DND-41 (cell line): ENCODE data around the gene MZT2A.
"Not testable (repeated sequence)": the region's sequence is repeated elsewhere in the genome, so short reads cannot be mapped to it uniquely, and the experiment has no call there.

ENCODE experiments used
- ATAC-seq: fragments of 200-7000 bp; cut with Tn5 transposase; 3 replicates; pipeline ENCODE4 v1.9.1; 2021; ENCODE audit warnings: low read depth; ENCODE audit not compliant: insufficient read depth
- DNase-seq: peaks from one replicate; pipeline ENCODE4 v3.0.0-alpha.2; 2020
- H2AFZ ChIP-seq: 2 replicates; pipeline ENCODE4 v1.6.0; 2012; ENCODE audit warnings: low read depth, low read length
- H3K27ac ChIP-seq: 2 replicates; pipeline ENCODE4 v1.5.1; 2012; ENCODE audit warnings: low read length, inconsistent platforms
- H3K27me3 ChIP-seq: fragments of 200-600 bp; sonication (generic); 2 replicates; pipeline ENCODE4 v1.6.0; 2012; ENCODE audit warnings: low read length, mild to moderate bottlenecking, inconsistent platforms; ENCODE audit not compliant: insufficient read depth, poor library complexity
- H3K36me3 ChIP-seq: 2 replicates; pipeline ENCODE4 v1.5.1; 2012; ENCODE audit warnings: low read length, inconsistent platforms; ENCODE audit not compliant: insufficient read depth
- H3K4me1 ChIP-seq: 2 replicates; pipeline ENCODE4 v1.5.1; 2012; ENCODE audit warnings: mild to moderate bottlenecking, low read length; ENCODE audit not compliant: insufficient read depth
- H3K4me2 ChIP-seq: 2 replicates; pipeline ENCODE4 v1.6.0; 2012; ENCODE audit warnings: mild to moderate bottlenecking, moderate library complexity, low read length, inconsistent platforms; ENCODE audit not compliant: insufficient read depth
- H3K4me3 ChIP-seq, 2 experiments: fragments of 200-600 bp in 1 of 2; shearing (Covaris generic) in 1 of 2; 2 replicates each; pipeline ENCODE4 v1.5.1; 2012 to 2016; ENCODE audit warnings: inconsistent platforms in 2 of 2, low read length in 2 of 2, mild to moderate bottlenecking in 2 of 2, low read depth in 1 of 2, moderate library complexity in 1 of 2
- H3K79me2 ChIP-seq: 2 replicates; pipeline ENCODE4 v1.6.0; 2012; ENCODE audit warnings: low read length, inconsistent platforms; ENCODE audit not compliant: insufficient read depth
- H3K9ac ChIP-seq: 2 replicates; pipeline ENCODE4 v1.6.0; 2012; ENCODE audit warnings: low read depth, mild to moderate bottlenecking, inconsistent platforms, low read length, moderate library complexity
- H3K9me3 ChIP-seq: 2 replicates; pipeline ENCODE4 v1.5.1; 2012; ENCODE audit warnings: low read length, moderate library complexity, mild to moderate bottlenecking, inconsistent platforms; ENCODE audit not compliant: insufficient read depth, severe bottlenecking
- H4K20me1 ChIP-seq: 2 replicates; pipeline ENCODE4 v1.6.0; 2012; ENCODE audit warnings: low read length; ENCODE audit not compliant: insufficient read depth
- EZH2 ChIP-seq: IDR thresholded peaks from 3 replicates; pipeline ENCODE4 v1.6.1; 2012; ENCODE audit warnings: borderline replicate concordance, low read depth, mild to moderate bottlenecking, moderate library complexity, low read length, inconsistent platforms; ENCODE audit not compliant: severe bottlenecking
- TF ChIP-seq, protein P1 (sequence below): IDR thresholded peaks from 2 replicates; pipeline ENCODE4 v1.5.1; 2012; ENCODE audit warnings: borderline replicate concordance, low read length, moderate library complexity, mild to moderate bottlenecking; ENCODE audit not compliant: poor library complexity, severe bottlenecking; ENCODE audit errors: extremely low read depth

The MZT2A gene

DNA sequence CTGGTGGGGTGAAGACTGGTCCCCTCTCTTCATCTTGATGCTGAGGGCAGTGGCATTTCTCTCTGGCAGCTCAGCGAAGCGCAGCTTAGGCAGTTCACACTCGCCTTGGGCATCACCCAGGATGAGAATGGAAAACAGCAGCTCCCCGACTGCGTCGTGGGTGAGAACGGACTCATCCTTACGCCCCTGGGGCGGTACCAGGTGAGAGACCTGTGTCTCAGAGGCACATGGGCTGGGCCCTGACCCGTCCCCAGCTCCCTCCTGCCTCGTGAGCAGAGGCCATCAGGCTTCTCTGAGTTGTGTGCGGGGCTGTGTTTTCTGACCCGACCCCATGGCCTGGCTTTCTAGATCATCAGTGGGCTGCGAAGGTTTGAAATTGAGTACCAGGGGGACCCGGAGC, 27.3 kb upstream of the MZT2A start:
- Histone ChIP-seq H2AFZ (no peak overlapping the region), H3K27me3 (no peaks in the 10 kb centered on the region), H3K4me3 (no peak overlapping the region), H3K36me3 (peaks cover 46% of the 10 kb centered on the region), H3K9me3 (no peaks in the 10 kb centered on the region), H3K4me2 (no peak overlapping the region), H4K20me1 (peaks cover 3% of the 10 kb centered on the region), H3K27ac (no peak overlapping the region), H3K9ac (no peak overlapping the region), H3K4me1 (no peaks in the 10 kb centered on the region), H3K79me2 (no peaks in the 10 kb centered on the region)
- DNase-seq, result no peak
- no peak for ATAC-seq
- TF ChIP-seq, protein P1, sequence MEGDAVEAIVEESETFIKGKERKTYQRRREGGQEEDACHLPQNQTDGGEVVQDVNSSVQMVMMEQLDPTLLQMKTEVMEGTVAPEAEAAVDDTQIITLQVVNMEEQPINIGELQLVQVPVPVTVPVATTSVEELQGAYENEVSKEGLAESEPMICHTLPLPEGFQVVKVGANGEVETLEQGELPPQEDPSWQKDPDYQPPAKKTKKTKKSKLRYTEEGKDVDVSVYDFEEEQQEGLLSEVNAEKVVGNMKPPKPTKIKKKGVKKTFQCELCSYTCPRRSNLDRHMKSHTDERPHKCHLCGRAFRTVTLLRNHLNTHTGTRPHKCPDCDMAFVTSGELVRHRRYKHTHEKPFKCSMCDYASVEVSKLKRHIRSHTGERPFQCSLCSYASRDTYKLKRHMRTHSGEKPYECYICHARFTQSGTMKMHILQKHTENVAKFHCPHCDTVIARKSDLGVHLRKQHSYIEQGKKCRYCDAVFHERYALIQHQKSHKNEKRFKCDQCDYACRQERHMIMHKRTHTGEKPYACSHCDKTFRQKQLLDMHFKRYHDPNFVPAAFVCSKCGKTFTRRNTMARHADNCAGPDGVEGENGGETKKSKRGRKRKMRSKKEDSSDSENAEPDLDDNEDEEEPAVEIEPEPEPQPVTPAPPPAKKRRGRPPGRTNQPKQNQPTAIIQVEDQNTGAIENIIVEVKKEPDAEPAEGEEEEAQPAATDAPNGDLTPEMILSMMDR, result no peak
- no peak for TF ChIP-seq EZH2

DNA sequence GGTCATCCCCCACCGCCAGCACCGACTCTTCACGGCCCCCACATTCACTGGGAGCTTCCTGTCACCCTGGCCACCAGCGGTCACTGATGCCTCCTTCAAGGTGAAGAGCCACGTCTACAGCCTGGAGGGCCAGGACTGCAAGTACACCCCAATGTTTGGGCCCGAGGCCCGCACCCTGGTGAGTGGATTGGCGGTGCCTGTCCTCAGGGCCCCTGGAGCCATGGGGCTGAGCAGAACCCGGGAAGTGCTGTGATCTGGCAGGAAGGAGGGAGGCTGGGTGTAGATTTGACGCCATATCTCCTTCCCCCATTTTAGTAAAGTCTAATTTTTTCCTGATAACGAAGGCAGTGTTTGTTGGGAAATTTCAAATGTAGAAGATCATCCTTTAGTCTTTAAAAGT, 26.3 kb upstream of the MZT2A start:
- not testable (repeated sequence) for H3K27me3 ChIP-seq, H3K9me3 ChIP-seq, H3K27ac ChIP-seq, H2AFZ ChIP-seq, H3K4me2 ChIP-seq, H4K20me1 ChIP-seq, DNase-seq, H3K4me1 ChIP-seq, H3K4me3 ChIP-seq, ATAC-seq, H3K79me2 ChIP-seq, H3K9ac ChIP-seq
- H3K36me3 ChIP-seq, result peaks cover 54% of the 10 kb centered on the region

DNA sequence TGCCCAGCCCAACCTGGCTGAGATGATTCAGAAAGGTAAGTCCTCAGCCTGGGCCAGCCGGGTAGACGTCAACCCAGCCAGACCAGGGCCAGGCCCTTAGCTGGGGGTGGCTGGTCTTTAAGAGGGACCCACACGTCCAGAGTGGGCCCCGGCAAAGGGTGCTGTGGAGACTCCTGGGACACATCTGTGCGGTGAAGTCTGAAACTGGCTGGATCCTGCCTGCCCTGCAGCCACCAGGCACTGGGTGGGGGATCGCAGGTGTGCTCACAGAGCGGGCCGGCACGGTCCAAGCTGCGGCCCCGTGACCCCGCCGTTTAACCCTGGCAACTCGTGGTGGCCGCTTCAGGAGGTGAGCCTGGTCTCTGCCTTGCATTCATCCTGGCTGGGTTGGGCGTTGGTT, 25.7 kb upstream of the MZT2A start:
- H3K36me3 ChIP-seq, result peaks cover 58% of the 10 kb centered on the region
- not testable (repeated sequence) for H3K4me1 ChIP-seq, H3K4me2 ChIP-seq, H2AFZ ChIP-seq, H3K9ac ChIP-seq, ATAC-seq, H3K27ac ChIP-seq, H3K79me2 ChIP-seq, H3K4me3 ChIP-seq, DNase-seq, H3K27me3 ChIP-seq, H4K20me1 ChIP-seq, H3K9me3 ChIP-seq

DNA sequence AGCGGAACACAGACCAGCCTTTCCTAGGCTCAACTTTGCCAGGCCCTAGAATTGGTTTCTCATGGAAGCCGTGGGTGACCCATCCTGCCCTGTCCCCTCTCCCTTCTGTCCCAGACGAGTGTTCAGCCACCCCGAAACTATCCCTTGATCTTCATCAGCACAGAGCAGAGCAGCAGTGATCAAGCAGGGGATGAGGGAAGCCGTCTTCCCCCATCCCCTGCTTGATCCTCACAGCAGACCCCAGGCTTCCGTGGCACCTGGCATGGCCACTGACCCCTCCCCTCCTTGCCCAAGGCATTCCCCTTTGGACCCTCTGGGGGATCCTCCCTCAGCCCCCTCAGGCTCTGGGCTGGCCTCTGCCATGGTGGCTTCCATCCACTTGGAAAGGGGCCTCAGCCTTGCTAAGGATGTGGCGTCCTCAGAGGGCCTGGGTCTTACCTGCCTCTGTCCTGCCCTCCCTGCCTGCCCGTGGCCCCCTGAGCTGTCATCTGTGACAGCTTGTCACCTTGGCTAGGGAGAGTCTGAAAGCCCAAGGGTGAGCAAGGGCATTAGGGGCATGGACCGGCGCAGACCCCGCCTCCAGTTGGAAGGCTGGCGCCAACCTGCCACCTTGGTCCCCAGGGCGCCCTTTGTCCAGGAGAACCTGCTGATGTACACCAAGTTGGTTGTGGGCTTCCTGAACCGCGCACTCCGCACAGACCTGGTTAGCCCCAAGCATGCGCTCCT, 25.1 kb upstream of the MZT2A start:
- Histone ChIP-seq H3K9me3 (no peaks in the 10 kb centered on the region), H3K79me2 (no peaks in the 10 kb centered on the region)

More for the DNA sequence above, 25.1 kb upstream of the MZT2A start:
- ATAC-seq, result no peak
- Histone ChIP-seq H4K20me1 (peaks cover 3% of the 10 kb centered on the region), H3K27me3 (no peaks in the 10 kb centered on the region), H3K4me2 (no peak overlapping the region), H3K9ac (no peak overlapping the region), H3K4me3 (no peak overlapping the region), H3K36me3 (peaks cover 63% of the 10 kb centered on the region), H2AFZ (no peak overlapping the region), H3K4me1 (no peaks in the 10 kb centered on the region), H3K27ac (no peak overlapping the region)
- no peak for TF ChIP-seq EZH2
- TF ChIP-seq, protein P1, result no peak
- no peak for DNase-seq
